Activated gamma-delta T cell treated with Interleukin-2 at 50 U/mL for 16 hours (primary cell): ENCODE measurements around the gene ATXN10.

Source experiments
- DNase-seq: peaks from one replicate; pipeline ENCODE4 v3.0.0-alpha.2; 2020

Gene ATXN10

GRCh38 chr22:45882881-45883810, 211.5 kb downstream of the ATXN10 start:
- no peak for DNase-seq

GRCh38 chr22:45883811-45884170, 212.2 kb downstream of the ATXN10 start:
- no peak for DNase-seq

- no peak for DNase-seq
Measured at GRCh38 chr22:45884201-45885062, 212.8 kb downstream of the ATXN10 start.

GRCh38 chr22:45885171-45885840, 213.7 kb downstream of the ATXN10 start:
- no peak for DNase-seq

GRCh38 chr22:45885941-45886395, 214.3 kb downstream of the ATXN10 start:
- DNase-seq, result no peak

- DNase-seq, result no peak
Measured at GRCh38 chr22:45886540-45886939, 214.9 kb downstream of the ATXN10 start.

GRCh38 chr22:45887202-45888131, 215.8 kb downstream of the ATXN10 start:
- DNase-seq, result no peak

GRCh38 chr22:45888221-45889092, 216.8 kb downstream of the ATXN10 start:
- DNase-seq, result no peak

- DNase-seq, result no peak
Measured at GRCh38 chr22:45889093-45889538, 217.5 kb downstream of the ATXN10 start.

- no peak for DNase-seq
Measured at GRCh38 chr22:45889539-45890350, 218.1 kb downstream of the ATXN10 start.

- DNase-seq, result no peak
Measured at GRCh38 chr22:45890351-45890635, 218.7 kb downstream of the ATXN10 start.

- DNase-seq, result no peak
Measured at GRCh38 chr22:45891021-45891421, 219.4 kb downstream of the ATXN10 start.

GRCh38 chr22:45891471-45891995, 219.9 kb downstream of the ATXN10 start:
- DNase-seq, result no peak

GRCh38 chr22:45891996-45892621, 220.5 kb downstream of the ATXN10 start:
- no peak for DNase-seq

- no peak for DNase-seq
Measured at GRCh38 chr22:45892681-45893461, 221.2 kb downstream of the ATXN10 start.

GRCh38 chr22:45893516-45893915, 221.9 kb downstream of the ATXN10 start:
- DNase-seq, result peak; percentile 12
